Measurements from ENCODE around the gene GPR37L1.
"Not testable (repeated sequence)": the region's sequence is repeated elsewhere in the genome, so short reads cannot be mapped to it uniquely, and the experiment has no call there.

The GPR37L1 gene

DNA sequence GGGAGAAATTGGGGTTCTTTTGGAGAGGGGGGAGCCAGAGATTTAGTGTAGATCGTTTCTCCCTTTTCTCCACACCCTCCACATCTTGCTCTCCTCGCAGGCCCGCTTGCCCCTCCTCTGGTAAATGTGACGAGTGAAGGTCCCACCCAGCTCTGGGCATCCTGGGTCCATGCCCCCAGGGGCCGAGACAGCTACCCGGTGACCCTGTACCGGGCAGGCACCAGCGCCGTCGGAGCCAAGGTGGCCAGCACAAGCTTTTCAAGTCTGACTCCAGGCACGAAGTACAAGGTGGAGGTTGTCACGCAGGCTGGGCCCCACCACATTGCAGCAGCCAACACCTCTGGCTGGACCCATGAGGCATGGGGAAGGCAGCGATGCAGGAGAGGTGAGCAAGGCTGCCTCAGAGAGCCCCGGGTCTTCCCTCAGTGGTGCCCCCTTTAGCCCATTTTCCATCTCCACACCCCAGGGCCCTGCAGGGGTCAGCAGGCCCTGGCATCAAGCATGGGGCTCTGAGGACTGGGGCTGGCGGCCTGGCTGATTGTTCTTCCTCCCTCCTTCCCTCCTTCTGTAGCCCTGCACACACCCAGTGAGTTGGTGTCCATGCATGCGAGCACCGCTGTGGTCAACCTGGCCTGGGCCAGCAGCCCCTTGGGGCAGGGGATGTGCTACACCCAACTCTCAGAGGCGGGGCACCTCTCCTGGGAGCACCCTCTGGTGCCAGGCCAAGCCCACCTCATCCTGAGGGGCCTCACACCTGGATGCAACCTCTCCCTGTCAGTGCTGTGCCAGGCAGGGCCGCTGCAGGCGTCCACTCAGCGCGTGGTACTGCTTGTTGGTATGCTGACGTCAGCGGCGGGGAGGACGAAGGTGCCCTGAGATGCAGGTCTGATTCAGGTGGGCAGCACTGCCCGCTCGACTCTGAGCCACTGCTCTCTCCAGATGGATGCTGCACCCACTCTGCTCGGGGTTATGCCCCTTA is 54.5 kb downstream of the GPR37L1 start:
- no peak for DNase-seq

DNA sequence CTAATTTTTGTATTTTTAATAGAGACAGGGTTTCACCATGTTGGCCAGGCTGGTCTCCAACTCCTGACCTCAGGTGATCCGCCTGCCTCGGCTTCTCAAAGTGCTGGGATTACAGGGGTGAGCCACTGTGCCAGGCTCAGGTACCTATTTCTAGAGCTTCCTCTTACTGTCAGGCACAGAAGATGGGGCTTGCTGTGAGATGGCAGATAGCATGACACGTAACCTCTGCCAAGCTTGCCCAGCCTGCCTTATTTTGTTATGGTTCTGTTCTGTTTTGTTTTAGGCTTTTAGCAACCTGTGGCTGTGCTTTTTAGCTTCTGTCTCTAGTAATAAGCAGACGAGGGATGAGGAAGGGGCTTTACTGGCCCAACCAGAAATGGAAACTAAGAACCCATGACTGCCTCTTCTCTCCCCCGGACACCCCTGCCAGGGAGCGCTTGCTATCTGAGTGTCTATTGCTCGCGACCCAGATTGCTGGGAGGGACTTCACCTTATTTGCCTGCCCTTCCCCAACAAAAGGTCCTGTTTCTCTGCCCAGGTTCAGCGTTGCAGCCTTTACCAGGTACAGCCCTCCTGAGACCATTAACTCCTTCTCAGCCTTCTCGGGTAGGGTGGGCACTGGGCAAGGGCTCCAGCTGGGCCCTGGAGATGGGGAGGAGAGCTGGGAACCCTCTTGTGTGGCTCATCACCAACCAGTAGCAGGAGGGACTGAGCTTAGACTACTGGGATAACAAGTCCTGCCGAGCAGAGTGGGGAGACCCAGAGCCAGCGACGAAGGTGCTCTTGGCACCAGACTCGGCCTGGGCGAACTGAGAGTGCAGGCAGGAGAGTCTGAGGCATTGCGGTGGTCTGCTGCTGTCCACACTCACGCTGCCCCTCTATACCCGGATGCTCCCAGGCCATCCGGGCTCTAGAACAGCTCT is 57.4 kb downstream of the GPR37L1 start:
- no peak for DNase-seq

DNA sequence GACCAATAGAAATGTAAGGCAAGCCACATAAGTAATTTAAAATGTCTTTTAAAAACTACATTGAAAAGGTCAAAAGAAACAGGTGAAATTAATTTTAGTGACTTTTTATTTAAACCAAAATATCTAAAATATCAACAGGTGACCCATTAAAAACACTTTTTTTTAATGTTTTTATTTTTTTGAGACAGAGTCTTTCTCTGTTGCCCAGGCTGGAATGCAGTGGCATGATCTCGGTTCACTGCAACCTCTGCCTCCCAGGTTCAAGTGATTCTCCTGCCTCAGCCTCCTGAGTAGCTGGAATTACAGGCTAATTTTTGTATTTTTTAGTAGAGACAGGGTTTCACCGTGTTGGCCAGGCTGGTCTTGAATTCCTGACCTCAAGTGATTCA is 58.0 kb downstream of the GPR37L1 start:
- not testable (repeated sequence) for DNase-seq

DNA sequence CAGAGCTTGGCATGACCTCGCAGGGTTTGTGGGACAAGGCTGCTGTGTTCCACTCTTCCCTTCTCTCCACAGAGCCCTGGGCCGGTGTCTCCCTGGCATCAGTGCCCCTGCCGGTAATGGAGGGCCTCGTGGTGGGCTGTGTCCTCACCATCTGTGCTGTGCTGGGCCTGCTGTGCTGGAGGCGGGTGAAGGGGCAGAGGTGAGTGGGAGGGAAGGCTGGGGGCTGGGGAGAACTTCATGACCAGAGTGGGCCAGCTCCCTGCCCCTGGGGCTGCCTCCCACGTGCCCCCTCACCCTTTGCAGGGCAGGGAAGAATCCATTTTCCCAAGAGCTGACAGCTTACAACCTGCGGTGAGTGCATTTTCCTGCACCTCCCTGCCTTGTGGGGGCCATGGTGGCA is 58.9 kb downstream of the GPR37L1 start:
- DNase-seq: no peak

DNA sequence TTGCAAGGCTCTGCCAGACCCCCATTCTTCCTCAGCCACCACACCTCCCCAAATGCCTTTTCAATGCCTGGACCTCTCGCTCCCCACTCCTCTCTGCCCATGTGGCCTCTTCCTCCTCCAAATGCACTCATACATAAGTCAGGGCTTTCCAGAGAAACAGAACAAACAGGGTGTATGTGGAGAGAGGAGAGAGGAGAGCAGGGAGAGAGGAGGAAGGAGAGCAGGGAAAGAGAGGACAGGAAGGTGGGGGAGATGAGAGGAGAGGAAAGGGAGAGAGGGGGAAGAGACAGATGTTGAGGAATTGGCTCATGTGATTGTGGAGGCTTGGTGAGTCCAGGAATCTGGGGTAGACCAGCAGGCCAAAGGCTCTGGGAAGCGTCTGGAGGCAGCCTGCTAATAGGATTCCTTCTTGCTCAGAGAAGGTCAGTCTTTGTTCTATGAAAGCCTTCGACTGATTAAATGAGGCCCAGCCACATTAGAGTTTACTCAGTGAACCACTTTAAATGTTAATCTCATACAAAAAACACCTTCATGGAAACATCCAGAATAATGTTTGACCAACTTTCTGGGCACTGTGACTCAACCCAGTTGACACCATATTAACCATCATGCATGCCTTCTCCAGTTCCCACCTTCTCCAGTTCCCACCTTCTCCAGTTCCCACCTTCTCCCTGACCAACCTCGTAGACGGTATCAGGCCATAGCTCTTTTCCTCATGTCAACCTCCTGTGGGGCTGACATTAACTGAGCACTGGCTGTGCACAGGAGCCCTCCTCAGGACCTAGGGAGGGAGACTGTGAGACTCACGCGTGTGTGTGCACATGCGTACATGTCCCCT is 59.5 kb downstream of the GPR37L1 start:
- DNase-seq: no peak
